Karpas-422 (cell line): Measurements from ENCODE around the gene EFHD1. TPM values are rescaled to one million over a fixed set of nuclear protein-coding genes. Genes with fewer than 3 reads are reported as not detected.
"Not testable (repeated sequence)": the region's sequence is repeated elsewhere in the genome, so short reads cannot be mapped to it uniquely, and the experiment has no call there.

Experiments used
- DNase-seq: peaks from one replicate; pipeline ENCODE4 v3.0.0-alpha.2; 2015
- H2AFZ ChIP-seq: fragments of 200-600 bp; sonication (generic); 2 replicates; pipeline ENCODE4 v1.6.1; 2014; ENCODE audit warnings: antibody characterized with exemption, low read length, mixed read lengths
- H3K27ac ChIP-seq: fragments of 200-600 bp; sonication (generic); 2 replicates; pipeline ENCODE4 v1.5.1; 2014; ENCODE audit warnings: mild to moderate bottlenecking, low read length, moderate library complexity
- H3K27me3 ChIP-seq: fragments of 200-600 bp; sonication (generic); 2 replicates; pipeline ENCODE4 v1.6.1; 2014; ENCODE audit warnings: low read length, mixed read lengths
- H3K36me3 ChIP-seq: fragments of 200-600 bp; sonication (generic); 2 replicates; pipeline ENCODE4 v1.6.1; 2014; ENCODE audit warnings: low read length, mixed read lengths; ENCODE audit not compliant: insufficient read depth
- H3K4me1 ChIP-seq: fragments of 200-600 bp; sonication (generic); 2 replicates; pipeline ENCODE4 v1.6.1; 2014; ENCODE audit warnings: mild to moderate bottlenecking, low read length, mixed read lengths
- H3K4me2 ChIP-seq: fragments of 200-600 bp; sonication (generic); 2 replicates; pipeline ENCODE4 v1.6.1; 2014; ENCODE audit warnings: low read length, low read depth, mild to moderate bottlenecking; ENCODE audit not compliant: poor library complexity, severe bottlenecking
- H3K4me3 ChIP-seq: fragments of 200-600 bp; sonication (generic); 2 replicates; pipeline ENCODE4 v1.5.1; 2014; ENCODE audit warnings: mild to moderate bottlenecking, antibody characterized with exemption, low read length, mixed read lengths
- H3K79me2 ChIP-seq: fragments of 200-600 bp; sonication (generic); 2 replicates; pipeline ENCODE4 v1.6.1; 2014; ENCODE audit warnings: mild to moderate bottlenecking, low read length, mixed read lengths
- H3K9ac ChIP-seq: fragments of 200-600 bp; sonication (generic); 2 replicates; pipeline ENCODE4 v1.6.0; 2014; ENCODE audit warnings: low read length
- H3K9me2 ChIP-seq: fragments of 200-600 bp; sonication (generic), shearing (Covaris generic); replicated peaks from 2 replicates; pipeline ENCODE4 v1.6.0; 2014; ENCODE audit warnings: mild to moderate bottlenecking, low read length, moderate library complexity; ENCODE audit not compliant: insufficient read depth
- H3K9me3 ChIP-seq: fragments of 300-700, 200-600 bp; sonication (generic); 2 replicates; pipeline ENCODE4 v1.6.1; 2014; ENCODE audit warnings: low read length, mixed read lengths
- H4K20me1 ChIP-seq: fragments of 200-600 bp; sonication (generic); 2 replicates; pipeline ENCODE4 v1.6.1; 2014; ENCODE audit warnings: mild to moderate bottlenecking, antibody characterized with exemption, low read length, low read depth; ENCODE audit not compliant: insufficient read depth
- total RNA-seq: library from RNA; depleted of rRNA; stranded (reverse); fragments of >200 nt; shearing (Covaris generic); gene quantifications from 2 replicates; pipeline ENCODE4 v1.2.3, GENCODE V29; 2014; ENCODE audit warnings: low replicate concordance

The EFHD1 gene
- total RNA-seq, 1 experiment from 2014 or later, result not detected

DNA sequence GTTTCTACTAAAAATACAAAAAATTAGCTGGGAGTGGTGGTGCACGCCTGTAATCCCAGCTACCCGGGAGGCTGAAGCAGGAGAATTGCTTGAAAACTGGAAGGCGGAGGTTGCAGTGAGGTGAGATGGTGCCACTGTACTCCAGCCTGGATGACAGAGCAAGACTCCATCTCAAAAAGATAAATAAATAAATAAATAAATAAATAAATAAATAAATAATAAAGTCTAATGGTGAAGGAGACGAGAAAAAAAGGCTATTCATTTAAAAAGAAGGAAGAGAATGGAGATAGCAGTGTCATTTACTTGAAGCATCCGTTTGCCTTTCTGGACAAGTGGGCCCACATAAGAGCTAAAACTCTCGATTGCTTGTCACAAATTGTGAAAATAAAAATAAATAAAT is 52.0 kb downstream of the EFHD1 start:
- H4K20me1 ChIP-seq, H3K9ac ChIP-seq: not testable (repeated sequence)

DNA sequence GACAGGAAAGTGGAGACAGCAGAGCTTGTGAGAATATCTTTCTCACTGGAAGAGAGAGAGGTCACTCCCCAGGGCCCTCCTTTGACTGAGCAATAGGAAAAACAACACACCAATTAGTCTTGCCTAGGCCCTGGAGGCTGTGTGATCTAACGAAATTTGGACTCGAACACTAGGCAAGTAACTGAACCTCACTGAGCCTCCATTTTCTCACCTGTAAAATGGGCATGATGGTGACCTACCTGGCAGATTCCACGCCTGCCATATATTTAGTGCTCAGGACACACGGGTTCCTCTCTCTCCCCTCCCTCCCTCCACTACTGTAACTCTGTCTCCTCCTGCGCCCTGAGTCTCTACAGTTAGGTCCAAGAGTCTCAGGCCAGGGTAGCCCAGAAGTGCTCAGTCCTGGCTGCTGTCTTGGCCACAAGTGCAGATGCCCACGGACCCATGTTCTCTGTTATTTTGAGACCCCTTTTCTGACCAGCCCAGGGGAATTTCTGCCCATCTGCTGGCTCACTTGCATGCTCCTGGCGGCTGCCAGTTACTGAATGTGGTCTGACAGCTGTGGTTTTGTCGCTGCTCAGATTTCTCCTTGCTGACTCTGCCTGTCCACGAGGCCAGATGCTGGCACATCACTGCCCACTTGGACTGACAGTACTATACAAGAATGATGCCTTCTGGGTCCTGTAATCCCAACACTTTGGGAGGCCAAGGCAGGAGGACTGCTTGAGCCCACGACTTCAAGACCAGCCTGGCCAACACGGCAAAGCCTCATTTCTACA is 54.2 kb downstream of the EFHD1 start:
- H3K4me2 ChIP-seq, result no peak overlapping the region
- H3K36me3 ChIP-seq, result no peaks in the 10 kb centered on the region
- no peak overlapping the region for H3K4me3 ChIP-seq
- no peaks in the 10 kb centered on the region for H3K9me2 ChIP-seq
- H3K27ac ChIP-seq, result no peak overlapping the region
- DNase-seq, result no peak
- no peak overlapping the region for H3K9ac ChIP-seq
- H3K79me2 ChIP-seq, result no peaks in the 10 kb centered on the region
- no peaks in the 10 kb centered on the region for H3K9me3 ChIP-seq
- no peaks in the 10 kb centered on the region for H3K4me1 ChIP-seq
- no peak overlapping the region for H2AFZ ChIP-seq
- H4K20me1 ChIP-seq, result no peaks in the 10 kb centered on the region
- H3K27me3 ChIP-seq, result no peaks in the 10 kb centered on the region

More for the DNA sequence above, 52.0 kb downstream of the EFHD1 start:
- not testable (repeated sequence) for H3K9me3 ChIP-seq, H2AFZ ChIP-seq, H3K27me3 ChIP-seq, H3K4me1 ChIP-seq, H3K4me2 ChIP-seq, H3K27ac ChIP-seq, H3K79me2 ChIP-seq, H3K4me3 ChIP-seq, DNase-seq, H3K9me2 ChIP-seq, H3K36me3 ChIP-seq

DNA sequence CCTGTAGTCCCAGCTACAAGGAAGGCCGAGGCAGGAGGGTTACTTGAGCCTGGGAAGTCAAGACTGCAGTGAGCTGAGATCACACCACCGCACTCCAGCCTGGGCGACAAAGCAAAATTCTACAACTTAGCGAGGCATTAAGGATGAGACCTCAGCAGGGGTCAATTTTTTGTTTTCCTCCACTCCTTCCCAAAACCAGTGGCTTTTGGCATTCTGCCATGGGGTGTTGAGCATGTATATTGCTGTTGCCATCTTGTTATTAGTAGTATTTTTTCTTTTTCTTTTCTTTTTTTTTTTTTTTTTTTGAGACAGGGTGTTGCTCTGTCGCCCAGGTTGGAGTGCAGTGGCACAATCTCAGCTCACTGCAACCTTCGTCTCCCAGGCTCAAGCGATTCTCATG is 54.8 kb downstream of the EFHD1 start:
- Histone ChIP-seq H4K20me1 (no peaks in the 10 kb centered on the region), H3K4me3 (no peak overlapping the region), H3K4me2 (no peak overlapping the region), H3K27me3 (no peaks in the 10 kb centered on the region; the same call in 1 of the 2 replicates), H3K9me3 (no peaks in the 10 kb centered on the region), H3K79me2 (no peaks in the 10 kb centered on the region), H3K4me1 (no peaks in the 10 kb centered on the region), H3K9ac (no peak overlapping the region), H3K36me3 (no peaks in the 10 kb centered on the region), H3K9me2 (no peaks in the 10 kb centered on the region), H3K27ac (no peak overlapping the region), H2AFZ (no peak overlapping the region)
- DNase-seq, result no peak

DNA sequence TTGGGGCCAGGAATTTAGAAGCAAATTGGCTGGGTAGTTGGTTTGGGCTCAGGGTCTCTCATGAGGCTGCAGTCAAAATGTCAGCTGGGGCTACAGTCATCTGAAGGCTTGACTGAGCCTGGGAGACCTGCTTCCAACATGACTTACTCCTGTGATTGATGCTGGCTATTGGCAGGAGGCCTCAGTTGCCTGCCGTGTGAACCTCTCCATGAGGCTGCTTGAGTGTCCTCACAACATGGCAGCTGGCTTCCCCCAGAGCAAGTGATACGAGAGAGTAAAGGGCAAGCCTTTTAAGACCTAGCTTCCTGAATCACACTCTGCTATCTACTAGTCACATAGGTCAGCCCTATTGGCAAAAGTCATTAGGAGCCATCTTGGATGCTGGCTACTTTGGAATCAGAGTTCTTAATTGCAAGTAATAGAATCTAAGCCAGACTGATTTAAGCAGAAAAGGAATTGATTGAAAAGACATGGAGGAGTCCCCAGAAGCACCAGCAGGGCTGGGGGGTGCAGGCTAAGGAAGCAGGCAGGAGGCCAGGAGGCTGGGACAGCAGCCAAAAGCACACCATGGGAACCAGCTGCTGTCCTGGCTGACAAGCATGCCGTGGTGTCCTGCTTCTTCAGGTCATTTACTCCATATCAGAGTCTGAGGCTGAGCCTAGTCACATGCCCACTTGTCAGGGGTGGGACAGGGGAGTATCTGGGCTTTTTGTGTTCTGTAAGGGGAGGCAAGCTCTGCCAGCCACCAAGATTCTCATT is 55.9 kb downstream of the EFHD1 start:
- Histone ChIP-seq H3K27me3 (no peaks in the 10 kb centered on the region; the same call in 1 of the 2 replicates), H3K9me3 (no peaks in the 10 kb centered on the region), H3K4me1 (no peaks in the 10 kb centered on the region), H3K79me2 (no peaks in the 10 kb centered on the region), H2AFZ (no peak overlapping the region), H3K27ac (no peak overlapping the region), H3K36me3 (no peaks in the 10 kb centered on the region), H3K9ac (no peak overlapping the region), H3K4me2 (no peak overlapping the region), H4K20me1 (no peaks in the 10 kb centered on the region), H3K9me2 (no peaks in the 10 kb centered on the region), H3K4me3 (no peak overlapping the region)
- no peak for DNase-seq

DNA sequence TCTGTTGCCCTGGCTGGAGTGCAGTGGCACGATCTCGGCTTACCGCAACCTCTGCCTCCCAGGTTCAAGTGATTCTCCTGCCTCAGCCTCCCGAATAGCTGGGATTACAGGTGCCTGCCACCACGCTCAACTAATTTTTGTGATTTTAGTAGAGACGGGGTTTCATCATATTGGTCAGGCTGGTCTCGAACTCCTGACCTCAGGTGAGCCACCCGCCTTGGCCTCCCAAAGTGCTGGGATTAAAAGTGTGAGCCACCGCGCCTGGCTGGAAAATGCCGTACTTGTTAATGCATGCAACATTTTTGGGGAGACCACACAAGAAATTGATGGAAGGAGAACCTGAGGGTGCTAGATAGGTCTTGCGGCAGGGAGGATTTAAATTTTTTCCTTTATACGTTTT is 57.7 kb downstream of the EFHD1 start:
- not testable (repeated sequence) for H3K4me2 ChIP-seq, H3K9me3 ChIP-seq, H2AFZ ChIP-seq, H3K4me3 ChIP-seq, DNase-seq, H3K79me2 ChIP-seq, H3K27me3 ChIP-seq, H3K27ac ChIP-seq, H3K9me2 ChIP-seq, H3K36me3 ChIP-seq, H3K4me1 ChIP-seq, H4K20me1 ChIP-seq, H3K9ac ChIP-seq

DNA sequence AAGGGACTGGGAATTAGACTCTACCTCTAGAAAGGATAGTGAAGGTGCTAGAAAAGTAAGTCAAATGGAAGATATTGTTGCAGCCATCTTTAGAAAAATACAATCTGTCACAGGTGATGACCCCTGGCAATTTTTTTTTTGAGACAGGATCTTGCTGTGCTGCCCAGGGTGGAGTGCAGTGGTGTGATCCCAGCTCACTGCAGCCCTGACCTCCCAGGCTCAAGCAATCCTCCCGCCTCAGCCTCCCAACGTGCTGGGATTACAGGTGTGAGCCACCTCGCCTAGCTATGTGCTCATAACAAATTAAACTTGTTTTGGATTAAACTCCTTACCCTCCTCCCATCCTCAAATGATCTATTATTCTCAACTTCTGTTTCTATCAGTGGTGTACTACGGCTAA is 59.9 kb downstream of the EFHD1 start:
- Histone ChIP-seq H3K79me2 (peaks cover 10% of the 10 kb centered on the region), H3K36me3 (no peaks in the 10 kb centered on the region), H3K27ac (no peak overlapping the region), H3K9ac (no peak overlapping the region), H3K4me1 (peaks cover 6% of the 10 kb centered on the region), H3K27me3 (no peaks in the 10 kb centered on the region; the same call in 1 of the 2 replicates), H3K9me2 (no peaks in the 10 kb centered on the region), H4K20me1 (no peaks in the 10 kb centered on the region), H3K4me3 (no peak overlapping the region), H3K9me3 (no peaks in the 10 kb centered on the region), H2AFZ (no peak overlapping the region), H3K4me2 (no peak overlapping the region)
- DNase-seq, result no peak

DNA sequence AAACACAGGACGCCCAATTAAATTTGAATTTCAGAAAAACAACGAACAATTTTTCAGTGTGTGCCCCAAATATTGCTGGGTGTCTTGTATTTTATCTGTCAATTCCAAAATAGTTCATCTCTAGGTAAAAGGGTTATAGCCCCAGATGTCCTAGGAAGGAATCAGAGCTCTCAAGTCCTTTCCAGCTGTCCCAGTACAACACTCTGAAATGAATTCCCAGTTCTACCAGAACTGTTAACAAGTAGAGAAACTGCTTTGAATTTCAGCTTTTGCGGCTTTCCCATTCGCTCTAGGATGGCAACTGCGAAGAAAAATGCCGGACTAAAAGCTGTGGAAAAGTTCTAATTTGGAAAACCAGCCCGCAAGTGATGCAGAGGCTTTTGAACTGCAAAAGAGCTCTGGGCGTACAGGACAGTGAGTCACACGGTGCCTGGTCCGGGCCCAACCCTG is 63.2 kb downstream of the EFHD1 start:
- peak overlapping the region; percentile 92 for H3K4me3 ChIP-seq
- DNase-seq, result no peak
- no peak overlapping the region for H3K27ac ChIP-seq
- H2AFZ ChIP-seq, result peak overlapping the region; percentile 91
- peaks cover 43% of the 10 kb centered on the region for H3K79me2 ChIP-seq
- H3K9me3 ChIP-seq, result no peaks in the 10 kb centered on the region
- no peaks in the 10 kb centered on the region; the same call in 1 of the 2 replicates for H3K27me3 ChIP-seq
- H3K9me2 ChIP-seq, result no peaks in the 10 kb centered on the region
- H3K9ac ChIP-seq, result peak overlapping the region; percentile 61
- H3K4me2 ChIP-seq, result peak overlapping the region; percentile 73
- H4K20me1 ChIP-seq, result no peaks in the 10 kb centered on the region
- peaks cover 24% of the 10 kb centered on the region for H3K4me1 ChIP-seq
- H3K36me3 ChIP-seq, result peaks cover 9% of the 10 kb centered on the region

DNA sequence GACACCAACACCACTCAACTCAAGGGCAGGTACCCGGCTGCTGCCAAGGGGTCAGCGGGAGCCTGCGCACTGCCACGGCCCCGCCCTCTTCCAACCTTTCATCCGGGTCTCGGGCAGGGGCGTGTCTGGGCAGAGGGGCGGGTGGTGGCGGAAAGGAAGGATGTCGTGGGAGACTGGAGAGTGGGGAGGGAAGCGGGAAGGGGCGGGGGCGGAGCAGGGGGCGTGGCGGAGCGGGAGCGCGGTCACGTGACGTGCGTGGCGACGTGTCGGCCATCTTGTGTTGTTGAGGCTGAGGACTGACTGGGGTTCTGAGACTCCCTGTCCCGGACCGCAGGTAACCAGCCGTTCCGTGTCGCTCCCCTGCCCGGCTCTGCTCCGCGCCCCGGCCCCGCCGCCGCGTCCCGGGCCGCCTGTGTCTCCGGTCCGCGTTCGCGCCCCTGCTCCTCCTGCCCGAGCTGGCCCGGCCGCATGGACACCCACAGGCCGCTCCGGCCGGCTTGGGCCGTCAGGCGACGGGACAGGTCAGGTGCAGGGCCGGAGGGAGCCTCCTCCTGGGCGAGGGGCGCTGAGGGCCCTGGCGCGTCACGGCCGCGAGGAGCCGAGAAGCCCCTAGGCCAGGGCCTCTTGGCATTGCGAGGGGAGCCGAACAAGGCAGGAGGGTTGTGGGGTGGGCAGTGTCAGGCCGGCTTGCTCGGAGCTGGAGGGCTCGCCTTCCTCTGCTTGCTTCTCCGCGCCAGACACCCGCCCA is 63.8 kb downstream of the EFHD1 start, which contains the start of gene GIGYF2:
TSS of gene GIGYF2 (plus strand) at position 273 of the 748 bp plus-strand sequence. CDS start 37,867 bp downstream, outside the sequence.
- Histone ChIP-seq H4K20me1 (no peaks in the 10 kb centered on the region), H3K4me3 (peak within 1 kb of the TSS; percentile 92), H3K27me3 (no peaks in the 10 kb centered on the region; the same call in 1 of the 2 replicates), H3K27ac (no peak within 1 kb of the TSS), H3K36me3 (peaks cover 9% of the 10 kb centered on the region), H3K4me1 (peaks cover 24% of the 10 kb centered on the region), H2AFZ (peak within 1 kb of the TSS; percentile 91), H3K9ac (peak within 1 kb of the TSS; percentile 89), H3K9me2 (no peaks in the 10 kb centered on the region), H3K79me2 (peaks cover 49% of the 10 kb centered on the region), H3K4me2 (peak within 1 kb of the TSS; percentile 73), H3K9me3 (no peaks in the 10 kb centered on the region)
- DNase-seq, result peak; percentile 97
